DMS79 (cell line): Measurements from ENCODE around the gene SPRY4.
"Not testable (repeated sequence)": the region's sequence is repeated elsewhere in the genome, so short reads cannot be mapped to it uniquely, and the experiment has no call there.

Experiments
- DNase-seq: peaks from one replicate; lab custom pipeline; 2025; lab: John Stamatoyannopoulos, UW

Gene SPRY4

DNA sequence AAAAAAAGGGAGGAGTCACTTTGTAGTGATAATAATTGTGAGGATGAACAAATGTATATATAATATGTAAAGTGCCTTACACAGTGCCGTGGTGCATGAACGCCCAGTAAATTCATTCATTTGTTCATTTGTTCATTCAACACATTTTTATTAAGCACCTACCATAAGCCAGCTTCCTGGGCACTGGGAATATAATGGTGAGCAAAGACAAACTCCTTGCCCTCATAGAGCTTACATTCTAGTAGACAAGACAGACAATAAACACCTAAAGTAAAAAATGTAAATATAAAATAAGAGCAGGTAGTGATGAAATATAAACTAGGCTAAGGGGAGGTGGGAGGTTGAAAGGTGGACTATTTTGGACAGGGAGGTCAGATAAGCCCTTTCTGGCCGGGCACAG lies 32.0 kb downstream of the SPRY4 start:
- no peak for DNase-seq

DNA sequence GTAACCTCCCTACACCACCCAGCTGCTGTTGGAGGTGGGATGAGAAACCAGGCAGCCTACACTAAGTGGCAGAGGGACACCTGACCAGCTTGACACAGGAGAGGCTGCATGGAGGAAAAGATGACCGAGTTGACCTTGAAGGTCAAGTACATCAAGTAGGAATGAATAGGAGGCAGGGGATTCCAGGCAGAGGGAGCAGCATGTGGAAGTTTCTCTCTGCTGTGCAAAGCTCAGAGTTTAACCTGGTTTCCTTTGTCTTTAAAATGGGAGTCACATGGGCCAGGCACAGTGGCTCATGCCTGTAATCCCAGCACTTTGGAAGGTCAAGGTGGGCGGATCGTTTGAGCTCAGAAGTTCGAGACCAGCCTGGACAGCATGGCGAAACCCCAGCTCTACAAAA lies 32.6 kb downstream of the SPRY4 start:
- DNase-seq = no peak

DNA sequence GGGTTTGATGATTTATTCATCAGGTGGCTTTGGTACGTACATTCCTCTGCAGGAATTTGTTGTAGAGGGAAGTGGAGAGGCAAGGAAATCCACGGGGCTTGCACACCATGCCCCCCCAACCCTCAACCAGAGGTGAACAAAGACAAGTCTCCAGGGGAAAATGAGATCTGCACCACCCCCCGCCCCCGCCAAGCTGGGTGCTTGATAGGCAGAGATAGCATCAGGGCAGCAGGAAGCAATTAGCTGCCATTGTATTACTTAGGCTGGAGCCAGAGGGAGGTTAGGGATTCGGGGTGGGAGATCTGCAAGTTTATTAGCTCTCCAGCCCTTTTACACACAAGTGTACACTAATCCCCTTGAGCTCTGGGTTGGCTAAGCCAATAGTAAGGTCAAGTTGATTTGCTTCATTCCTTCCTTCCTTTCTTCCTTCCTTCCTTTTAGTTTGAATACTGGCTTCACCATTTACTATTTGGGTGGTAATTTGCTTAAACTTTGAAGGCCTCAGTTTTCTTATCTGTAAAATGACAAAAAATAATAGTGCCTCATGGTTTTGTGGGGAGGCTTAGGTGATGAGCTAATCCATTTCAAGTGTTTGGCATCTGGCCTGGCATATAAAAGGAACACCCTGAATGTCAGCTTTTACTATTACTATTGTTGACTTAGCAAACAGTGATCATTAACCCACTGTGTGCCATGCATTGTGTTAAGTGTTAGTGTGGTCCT lies 34.1 kb downstream of the SPRY4 start:
- no peak for DNase-seq

DNA sequence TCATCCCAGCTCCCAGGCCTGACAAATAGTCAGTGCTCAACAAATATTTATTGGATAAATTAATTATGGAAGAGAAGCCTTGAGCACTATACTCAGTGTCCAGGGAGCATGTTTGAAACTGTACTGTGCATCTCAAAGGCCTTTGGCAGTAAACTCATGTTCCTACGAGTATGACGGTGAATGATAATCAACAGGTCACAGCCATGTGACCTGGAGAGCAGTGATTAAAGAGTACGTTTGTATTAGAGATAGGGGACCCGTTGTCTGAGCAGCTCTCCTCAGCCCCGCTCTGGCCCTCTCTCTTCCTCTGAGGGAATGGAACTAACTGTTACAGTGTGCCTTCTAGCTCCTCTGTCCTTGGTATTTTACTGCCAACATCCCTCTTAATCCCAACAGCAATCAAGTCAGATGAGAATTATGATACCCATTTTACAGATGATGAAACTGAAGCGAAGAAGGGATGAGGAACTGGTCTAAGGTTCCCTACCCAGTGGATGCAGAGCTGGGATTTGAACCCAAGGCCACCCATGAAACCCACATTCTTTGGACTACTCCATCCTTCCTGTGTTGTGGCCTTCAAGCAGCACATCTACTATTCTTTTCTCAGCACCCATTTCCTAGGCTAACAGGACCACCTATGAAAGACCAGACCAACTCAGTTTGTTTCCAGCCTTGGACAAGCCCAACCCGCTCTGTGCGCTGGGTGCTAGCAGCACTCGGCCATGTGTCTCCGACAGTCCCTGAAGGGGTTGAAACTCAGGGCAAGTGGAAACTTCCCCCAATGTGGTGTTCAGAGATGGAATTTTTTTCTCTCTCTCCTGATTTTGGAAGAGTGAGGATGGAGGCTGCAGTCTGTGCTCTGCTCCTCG lies 34.9 kb downstream of the SPRY4 start:
- DNase-seq = no peak

DNA sequence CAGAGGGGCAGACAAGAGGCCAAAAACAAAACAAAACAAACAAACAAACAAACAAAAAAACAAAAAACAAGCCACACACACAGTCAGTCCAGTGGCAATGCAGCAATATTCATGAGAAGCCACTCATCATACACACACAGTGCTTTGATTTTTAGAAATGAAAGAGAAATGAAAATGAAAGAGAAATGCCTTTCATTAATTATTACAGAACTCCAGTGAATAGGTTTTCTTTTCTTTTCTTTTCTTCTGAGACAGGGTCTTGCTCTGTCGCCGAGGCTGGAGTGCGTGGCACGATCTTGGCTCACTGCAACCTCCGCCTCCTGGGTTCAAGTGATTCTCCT lies 36.9 kb downstream of the SPRY4 start:
- DNase-seq = no peak

DNA sequence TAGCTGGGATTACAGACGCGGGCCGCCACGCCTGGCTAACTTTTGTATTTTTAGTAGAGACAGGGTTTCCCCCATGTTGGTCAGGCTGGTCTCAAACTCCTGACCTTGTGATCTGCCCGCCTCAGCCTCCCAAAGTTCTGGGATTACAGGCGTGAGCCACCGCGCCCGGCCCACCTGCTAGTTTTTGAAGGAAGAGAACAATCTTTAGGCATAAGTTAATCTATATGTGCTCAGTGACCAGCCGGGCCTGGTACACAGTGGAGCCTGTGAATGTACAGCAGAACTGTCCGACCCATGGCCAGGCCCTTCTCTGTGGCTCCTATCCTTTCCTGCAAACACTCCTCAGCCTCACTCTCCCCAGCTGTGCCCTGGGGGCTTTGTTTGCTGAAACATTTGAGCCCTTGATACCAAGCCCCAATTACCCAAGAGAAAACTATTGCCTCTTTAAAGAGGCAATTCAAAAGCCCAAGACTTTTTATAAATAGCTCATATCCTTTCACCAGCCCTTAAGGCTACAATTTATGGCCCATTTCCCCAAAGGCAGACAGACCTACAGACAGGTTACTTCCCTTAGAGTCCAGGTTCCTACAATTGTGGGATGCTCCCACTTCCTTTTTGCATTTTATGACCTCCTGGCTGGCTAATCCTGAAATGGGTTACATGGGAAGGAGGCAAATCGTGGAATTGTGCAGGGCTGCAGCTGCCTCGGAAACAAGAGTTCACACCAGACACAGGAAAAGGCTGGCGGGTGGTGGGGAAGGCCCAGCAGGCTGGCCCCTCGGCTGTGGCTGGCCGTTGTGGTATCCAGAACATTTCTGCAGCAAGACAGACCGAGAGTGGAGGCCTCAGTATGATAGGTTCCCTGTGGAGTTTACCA lies 37.5 kb downstream of the SPRY4 start:
- no peak for DNase-seq

DNA sequence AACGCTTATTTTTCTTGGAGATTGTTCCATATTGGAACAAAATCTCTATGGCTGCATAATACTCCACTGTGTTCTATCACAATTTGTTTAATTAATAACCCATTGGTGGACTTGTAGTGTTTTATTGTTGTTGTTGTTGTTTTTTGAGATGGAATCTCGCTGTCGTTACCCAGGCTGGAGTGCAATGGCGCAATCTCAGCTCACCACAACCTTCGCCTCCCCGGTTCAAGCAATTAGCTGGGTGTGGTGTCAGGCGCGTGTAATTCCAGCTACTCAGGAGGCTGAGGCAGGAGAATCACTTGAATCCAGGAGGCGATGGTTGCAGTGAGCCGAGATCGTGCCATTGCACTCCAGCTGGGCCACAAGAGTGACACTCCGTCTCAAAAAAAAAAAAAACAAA lies 38.7 kb downstream of the SPRY4 start:
- DNase-seq = no peak

DNA sequence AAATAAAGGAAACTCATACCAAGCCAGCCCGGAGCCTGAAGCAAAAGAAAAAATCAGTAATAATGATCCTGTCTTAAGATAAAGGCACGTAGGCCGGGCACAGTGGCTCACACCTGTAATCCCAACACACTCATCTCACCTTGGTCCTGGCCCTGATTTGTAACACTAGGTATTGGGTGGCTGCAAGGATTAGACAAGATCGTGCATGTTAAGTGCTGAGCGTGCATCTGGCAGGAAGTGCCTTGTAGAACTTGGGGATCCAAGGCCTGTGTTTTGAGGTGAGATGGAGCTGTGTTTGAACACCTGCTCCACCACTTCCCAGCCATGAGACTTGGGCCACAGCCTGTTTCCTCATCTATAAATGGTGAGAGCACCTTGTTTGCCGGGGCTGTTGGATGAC lies 41.5 kb downstream of the SPRY4 start:
- no peak for DNase-seq

DNA sequence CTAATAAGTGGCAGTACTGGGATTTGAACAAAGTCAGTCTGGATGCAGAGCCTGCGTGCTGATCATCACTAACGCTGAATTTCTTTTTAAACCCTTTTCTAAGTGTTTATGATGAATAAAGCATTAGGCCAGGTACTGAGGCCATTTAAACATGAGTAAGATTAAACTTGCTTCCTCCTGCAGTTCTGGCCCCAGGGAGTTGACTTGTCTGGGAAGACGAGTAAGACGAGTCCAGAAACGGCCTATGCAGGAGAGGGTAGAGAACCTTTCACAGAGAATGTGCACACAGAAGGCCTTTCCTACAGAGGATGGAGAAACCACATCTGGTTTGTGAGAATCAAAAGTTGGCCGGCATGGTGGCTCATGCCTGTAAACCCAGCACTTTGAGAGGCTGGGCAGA lies 42.9 kb downstream of the SPRY4 start:
- DNase-seq = no peak

DNA sequence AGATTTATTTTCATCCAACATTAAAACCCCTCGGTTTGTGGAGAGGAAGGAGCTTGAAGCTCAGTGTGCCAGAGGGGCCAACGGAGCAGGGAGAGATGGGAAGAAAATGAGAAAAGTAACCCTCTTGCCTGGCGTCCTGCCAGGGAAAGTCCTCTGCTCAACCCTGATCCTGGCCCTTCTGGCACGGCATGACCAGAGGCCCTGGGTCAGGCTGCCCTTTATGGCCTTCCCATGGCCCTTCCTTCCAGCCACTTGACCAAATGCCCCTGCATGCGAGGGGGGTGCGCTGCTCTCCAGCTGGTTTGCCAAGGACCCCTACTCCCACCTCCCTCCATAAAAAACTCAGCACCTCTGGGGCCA lies 43.8 kb downstream of the SPRY4 start:
- no peak for DNase-seq

DNA sequence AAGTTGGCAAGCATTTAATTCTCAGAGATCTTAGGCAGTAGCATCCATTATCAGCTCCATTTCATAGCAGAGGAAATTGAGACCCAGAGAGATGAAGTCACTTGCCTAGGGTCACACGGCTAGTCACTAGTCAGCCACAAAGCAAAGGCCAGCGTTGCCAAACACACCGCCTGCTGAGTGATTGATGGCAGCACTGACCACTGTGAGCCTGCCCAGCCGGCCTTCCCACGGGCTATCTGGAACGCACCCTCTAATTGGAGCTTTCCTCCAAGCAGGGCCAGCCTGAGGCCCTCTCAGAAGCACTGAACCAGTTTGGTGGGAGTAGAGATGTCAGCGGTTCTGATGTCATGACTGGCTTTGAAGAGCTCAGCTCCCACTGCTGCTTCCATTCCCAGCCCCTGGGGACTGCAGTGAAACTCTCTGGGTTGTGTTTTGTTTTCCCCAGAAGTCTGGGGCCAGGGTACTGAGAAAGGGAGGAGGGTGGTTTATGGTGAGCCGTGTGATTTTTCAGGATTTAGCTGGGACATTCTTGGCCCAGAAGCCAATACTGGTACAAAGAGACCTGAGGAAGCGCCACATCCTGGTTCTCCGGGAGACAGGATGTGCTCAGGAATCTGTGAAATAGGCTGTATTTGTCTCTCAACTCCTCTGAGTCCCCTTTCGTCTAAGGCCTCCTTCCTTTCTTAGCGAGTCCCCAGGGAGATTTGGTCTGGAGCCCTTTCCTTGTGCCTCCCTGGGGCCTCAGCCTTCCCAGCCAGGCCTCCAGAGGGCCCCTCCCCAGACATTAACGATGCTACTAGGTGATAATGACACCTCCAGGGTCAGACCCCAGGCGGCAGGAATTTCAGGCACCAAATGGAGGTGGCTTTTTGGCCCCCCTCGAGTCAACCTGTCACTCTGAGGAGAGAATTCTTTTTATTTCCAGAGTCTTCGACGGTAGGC lies 44.5 kb downstream of the SPRY4 start:
- no peak for DNase-seq

DNA sequence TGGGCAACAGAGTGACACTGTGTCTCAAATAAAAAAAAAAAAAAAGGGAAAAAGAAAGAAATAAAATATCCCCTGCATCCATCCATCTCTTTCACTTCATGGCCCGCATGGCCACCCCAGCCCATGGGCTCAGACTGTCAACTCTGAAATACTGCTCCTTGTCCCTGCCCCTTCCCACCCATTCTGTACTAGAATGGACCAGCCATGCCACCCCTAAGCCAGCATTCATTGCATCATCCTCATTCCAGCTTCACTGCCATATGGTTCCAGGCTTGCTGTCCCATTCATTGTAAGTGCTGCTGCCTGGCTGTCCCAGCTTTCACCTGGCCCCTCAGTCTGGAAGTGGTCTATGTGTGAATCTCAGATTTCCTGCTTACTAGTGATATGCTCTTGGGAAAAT lies 46.2 kb downstream of the SPRY4 start:
- no peak for DNase-seq

DNA sequence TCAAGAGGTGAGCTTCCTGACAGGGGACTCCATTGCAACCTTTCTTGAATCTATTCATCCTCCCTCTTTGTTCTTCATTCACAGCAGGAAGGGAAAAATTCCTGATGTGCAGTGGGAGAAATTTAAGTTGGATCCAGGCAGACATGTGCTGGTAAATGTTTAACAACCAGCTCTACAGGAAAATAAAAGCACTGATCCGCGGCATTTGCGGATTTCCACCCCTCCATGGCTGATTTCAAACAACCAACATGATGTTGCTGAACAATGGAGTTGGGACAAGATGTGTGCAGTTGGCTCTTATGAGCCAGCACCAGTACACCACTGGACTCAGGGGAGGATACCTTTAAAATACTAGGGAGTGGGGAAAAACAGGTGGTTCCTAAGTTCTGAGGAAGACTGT lies 47.0 kb downstream of the SPRY4 start:
- no peak for DNase-seq

DNA sequence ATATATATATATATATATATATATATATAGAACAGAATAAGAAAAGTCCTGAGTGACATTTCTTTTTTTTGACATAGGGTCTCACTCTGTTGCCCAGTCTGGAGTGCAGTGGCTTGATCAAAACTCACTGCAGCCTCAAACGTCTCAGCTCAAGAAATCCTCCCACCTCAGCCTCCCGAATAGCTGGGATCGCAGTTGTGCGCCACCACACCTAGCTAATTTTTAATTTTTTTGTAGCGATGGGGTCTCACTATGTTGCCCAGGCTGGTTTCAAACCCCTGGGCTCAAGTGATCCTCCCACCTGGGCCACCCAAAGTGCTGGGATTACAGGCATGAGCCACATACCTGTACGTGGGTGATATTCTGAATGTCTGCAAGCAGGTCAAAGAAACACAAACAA lies 48.3 kb downstream of the SPRY4 start:
- no peak for DNase-seq

DNA sequence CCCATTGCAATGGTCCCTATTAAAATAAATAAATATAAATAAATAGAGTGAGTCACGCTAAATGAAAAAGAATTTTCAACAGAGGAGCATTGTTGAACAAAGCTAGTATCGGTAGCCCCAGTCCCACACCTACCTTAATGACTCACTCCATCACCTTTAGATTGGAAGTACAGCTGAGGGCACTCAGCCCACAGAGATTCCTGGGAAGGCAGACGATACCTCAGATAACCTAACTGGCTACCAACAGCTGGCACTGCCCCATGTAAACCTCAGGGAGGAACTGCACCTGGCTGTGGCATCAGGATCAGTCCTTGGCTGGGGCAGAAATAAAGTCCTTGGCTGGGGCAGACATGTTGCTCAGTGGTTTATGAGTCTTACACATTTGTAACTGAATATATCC lies 49.3 kb downstream of the SPRY4 start:
- DNase-seq = no peak

DNA sequence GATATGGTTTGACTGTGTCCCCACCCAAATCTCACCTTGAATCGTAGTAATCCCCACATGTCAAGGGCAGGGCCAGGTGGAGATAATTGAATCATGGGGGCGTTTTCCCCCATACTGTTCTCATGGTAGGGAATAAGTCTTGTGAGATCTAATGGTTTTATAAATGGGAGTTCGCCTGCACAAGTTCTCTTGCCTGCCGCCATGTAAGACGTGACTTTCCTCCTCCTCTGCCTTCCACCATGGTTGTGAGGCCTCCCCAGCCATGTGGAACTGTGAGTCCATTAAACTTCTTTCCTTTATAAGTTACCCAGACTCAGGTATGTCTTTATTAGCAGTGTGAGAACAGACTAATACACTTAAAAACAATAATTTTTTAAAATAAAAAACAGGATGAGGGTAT lies 52.2 kb downstream of the SPRY4 start:
- not testable (repeated sequence) for DNase-seq

DNA sequence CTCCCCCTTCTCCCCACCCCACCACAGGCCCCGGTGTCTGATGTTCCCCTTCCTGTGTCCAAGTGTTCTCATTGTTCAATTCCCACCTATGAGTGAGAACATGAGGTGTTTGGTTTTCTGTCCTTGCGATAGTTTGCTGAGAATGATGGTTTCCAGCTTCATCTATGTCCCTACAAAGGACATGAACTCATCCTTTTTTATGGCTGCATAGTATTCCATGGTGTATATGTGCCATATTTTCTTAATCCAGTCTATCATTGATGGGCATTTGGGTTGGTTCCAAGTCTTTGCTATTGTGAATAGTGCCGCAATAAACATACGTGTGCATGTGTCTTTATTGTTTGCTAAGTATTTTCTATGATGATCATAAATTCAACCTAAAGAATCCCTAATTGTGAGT lies 60.7 kb downstream of the SPRY4 start:
- not testable (repeated sequence) for DNase-seq

DNA sequence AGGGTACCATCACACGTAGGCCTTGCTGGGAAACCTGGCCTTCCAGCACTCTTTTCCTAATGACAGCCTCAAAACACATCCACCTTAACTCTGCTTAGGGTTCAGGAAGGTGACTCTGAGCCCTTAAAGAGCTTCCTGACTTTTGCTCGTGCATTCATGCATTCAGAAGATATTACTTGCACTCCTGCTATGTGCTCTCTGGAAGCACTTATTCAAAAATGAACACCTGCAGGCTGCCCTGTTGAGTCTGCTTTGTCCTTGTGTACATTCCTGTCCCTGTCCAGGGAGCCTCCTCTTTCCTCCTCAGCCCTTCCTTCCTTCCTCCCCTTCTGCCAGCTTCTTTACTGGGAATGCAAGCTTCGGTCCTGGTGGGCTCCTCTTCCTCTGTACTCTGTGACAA lies 61.5 kb downstream of the SPRY4 start:
- DNase-seq = no peak

DNA sequence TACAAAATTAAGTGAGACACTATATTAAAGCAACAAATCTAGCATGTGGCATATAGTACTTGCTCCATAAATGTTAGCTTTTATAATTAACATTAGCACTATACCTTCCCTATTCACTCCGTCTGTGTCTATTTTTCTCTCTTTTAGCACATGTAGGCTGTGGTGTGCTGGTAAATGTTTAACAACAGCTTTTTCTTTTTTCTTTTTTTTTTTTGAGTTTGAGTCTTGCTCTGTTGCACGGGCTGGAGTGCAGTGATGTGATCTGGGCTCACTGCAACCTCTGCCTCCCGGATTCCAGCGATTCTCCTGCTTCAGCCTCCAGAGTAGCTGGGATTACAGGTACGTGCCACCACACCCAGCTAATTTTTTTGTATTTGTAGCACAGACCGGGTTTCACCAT lies 62.1 kb downstream of the SPRY4 start:
- no peak for DNase-seq
